HepG2 (cell line): Measurements from ENCODE around the gene SLC28A1. TPM values are rescaled to one million over a fixed set of nuclear protein-coding genes. Genes with fewer than 3 reads are reported as not detected.
A peak's percentile ranks its signal among the peaks of the same experiment; 100 is the strongest.

Experiments
- ATAC-seq: fragments of 200-7000 bp; cut with Tn5 transposase; 3 replicates; pipeline ENCODE4 v1.9.1; 2020; ENCODE audit warnings: mild to moderate bottlenecking, moderate library complexity
- BruUV-seq: library from RNA; stranded (reverse); fragments of 400-500 nt; replicated peaks from 2 replicates; lab custom pipeline; 2021; lab: Mats Ljungman, UMichigan
- CTCF ChIA-PET: fragments of 300-600 bp; formaldehyde crosslinking; extraction: SDS; loops from one replicate; lab custom pipeline; 2021; ENCODE audit warnings: low total read pairs, inconsistent platforms, low intra/inter-chr PET ratio; lab: Yijun Ruan, JAX
- POLR2A ChIA-PET: fragments of 350-600 bp; sonication (Branson Sonifier 250); formaldehyde crosslinking; loops from one replicate; lab custom pipeline; 2020; ENCODE audit warnings: antibody characterized with exemption, inconsistent platforms; lab: Yijun Ruan, JAX
- DNase-seq: peaks from one replicate; pipeline ENCODE4 v3.0.0-alpha.2; 2015; ENCODE audit warnings: low spot score
- FAIRE-seq: peaks from 3 replicates; lab custom pipeline; 2011; peaks lifted over from hg19 to GRCh38; lab: Jason Lieb, UNC
- H2AFZ ChIP-seq: one replicate; pipeline ENCODE4 v1.6.1; 2011; ENCODE audit warnings: low read length, inconsistent platforms
- H3K27ac ChIP-seq: fragments of 300-600 bp; 3 replicates; pipeline ENCODE4 v1.8.0; 2011; ENCODE audit warnings: mixed run types, mild to moderate bottlenecking, mixed read lengths, low read length, inconsistent platforms; ENCODE audit not compliant: insufficient read depth; ENCODE audit errors: extremely low read length
- H3K27me3 ChIP-seq, 2 experiments: fragments of 200-600 bp in 1 of 2; 2 replicates in 1 of 2; 3 replicates in 1 of 2; pipeline versions ENCODE4 v1.6.0 to v1.8.0; 2011; ENCODE audit warnings: low read length in 2 of 2, mild to moderate bottlenecking in 2 of 2, moderate library complexity in 2 of 2, inconsistent platforms in 1 of 2; ENCODE audit not compliant: insufficient read depth in 2 of 2, control insufficient read depth in 1 of 2
- H3K36me3 ChIP-seq, 2 experiments: fragments of 200-600 bp in 1 of 2; replicated peaks in 1 of 2; 2 replicates in 1 of 2; 3 replicates in 1 of 2; pipeline versions ENCODE4 v1.5.1 to v1.8.0; 2011; ENCODE audit warnings: low read length in 2 of 2, inconsistent platforms in 1 of 2; ENCODE audit not compliant: insufficient read depth in 2 of 2, control insufficient read depth in 1 of 2
- H3K4me1 ChIP-seq: 2 replicates; pipeline ENCODE4 v1.5.1; 2012; ENCODE audit warnings: low read length, inconsistent platforms; ENCODE audit not compliant: insufficient read depth
- H3K4me2 ChIP-seq: 2 replicates; pipeline ENCODE4 v1.6.0; 2011; ENCODE audit warnings: low read depth, low read length, inconsistent platforms
- H3K4me3 ChIP-seq, 3 experiments: fragments of 200-600 bp in 1 of 3; sonication (generic), shearing (Covaris generic) in 1 of 3; replicated peaks in 1 of 3; 2 replicates each; pipeline ENCODE4 v1.5.1; 2011 to 2016; ENCODE audit warnings: low read length in 3 of 3, inconsistent platforms in 2 of 3, low read depth in 2 of 3, mild to moderate bottlenecking in 2 of 3, control low read depth in 1 of 3, mixed read lengths in 1 of 3; ENCODE audit not compliant: insufficient read depth in 1 of 3
- H3K79me2 ChIP-seq: one replicate; pipeline ENCODE4 v1.6.1; 2011; ENCODE audit warnings: low read length, inconsistent platforms; ENCODE audit not compliant: insufficient read depth
- H3K9ac ChIP-seq: 2 replicates; pipeline ENCODE4 v1.6.0; 2011; ENCODE audit warnings: mild to moderate bottlenecking, low read depth, low read length, inconsistent platforms; ENCODE audit not compliant: insufficient read depth
- H3K9me3 ChIP-seq: 2 replicates; pipeline ENCODE4 v1.5.1; 2012; ENCODE audit warnings: mild to moderate bottlenecking, low read length
- H4K20me1 ChIP-seq: 2 replicates; pipeline ENCODE4 v1.6.0; 2011; ENCODE audit warnings: inconsistent platforms, mild to moderate bottlenecking, low read length, moderate library complexity; ENCODE audit not compliant: insufficient read depth
- DBP ChIP-seq: sonication (generic); formaldehyde crosslinking; IDR thresholded peaks from 2 replicates; pipeline ENCODE4 v1.4.0; 2020; ENCODE audit warnings: missing genetic modification reagents; ENCODE audit errors: not compliant biosample characterization
- GMEB2 ChIP-seq: IDR thresholded peaks from 2 replicates; pipeline ENCODE4 v1.6.1; 2016; ENCODE audit warnings: missing biosample characterization, missing genetic modification reagents, low read depth
- HDAC1 ChIP-seq: sonication (generic); formaldehyde crosslinking; IDR thresholded peaks from 2 replicates; pipeline ENCODE4 v1.5.1; 2020; ENCODE audit warnings: mild to moderate bottlenecking, missing genetic modification reagents
- ISX ChIP-seq: sonication (generic); formaldehyde crosslinking; conservative IDR thresholded peaks from 2 replicates; pipeline ENCODE4 v1.5.0; 2020; ENCODE audit warnings: missing genetic modification reagents
- KDM1A ChIP-seq: IDR thresholded peaks from 2 replicates; pipeline ENCODE4 v1.6.1; 2016; ENCODE audit warnings: missing compliant biosample characterization
- NFE2L1 ChIP-seq: sonication (generic); formaldehyde crosslinking; IDR thresholded peaks from 2 replicates; pipeline ENCODE4 v1.4.0; 2020; ENCODE audit warnings: missing genetic modification reagents, mild to moderate bottlenecking, borderline replicate concordance
- NFE2L2 ChIP-seq: fragments of 150-350 bp; IDR thresholded peaks from 2 replicates; pipeline ENCODE4 v1.6.1; 2014; ENCODE audit warnings: low read length
- RCOR2 ChIP-seq: IDR thresholded peaks from 2 replicates; pipeline ENCODE4 v1.6.1; 2016; ENCODE audit warnings: missing biosample characterization, missing genetic modification reagents
- SP2 ChIP-seq: sonication (generic); formaldehyde crosslinking; IDR thresholded peaks from 2 replicates; pipeline ENCODE4 v1.5.1; 2020; ENCODE audit warnings: mild to moderate bottlenecking, missing genetic modification reagents
- ZKSCAN1 ChIP-seq: fragments of 150-350 bp; IDR thresholded peaks from 2 replicates; pipeline ENCODE4 v1.6.1; 2014; ENCODE audit warnings: low read length
- ZKSCAN8 ChIP-seq: IDR thresholded peaks from 2 replicates; pipeline ENCODE4 v1.6.1; 2016; ENCODE audit warnings: borderline replicate concordance, missing genetic modification reagents, missing compliant biosample characterization
- ZNF383 ChIP-seq: sonication (generic); formaldehyde crosslinking; IDR thresholded peaks from 2 replicates; pipeline ENCODE4 v1.4.0; 2020; ENCODE audit warnings: missing genetic modification reagents, mild to moderate bottlenecking, borderline replicate concordance
- ZNF543 ChIP-seq: sonication (generic); formaldehyde crosslinking; IDR thresholded peaks from 2 replicates; pipeline ENCODE4 v1.4.0; 2020; ENCODE audit warnings: mild to moderate bottlenecking, missing genetic modification reagents
- ZNF619 ChIP-seq: sonication (generic); formaldehyde crosslinking; IDR thresholded peaks from 2 replicates; pipeline ENCODE4 v1.4.0; 2020; ENCODE audit warnings: mild to moderate bottlenecking, missing genetic modification reagents
- ZNF629 ChIP-seq: sonication (generic); formaldehyde crosslinking; conservative IDR thresholded peaks from 2 replicates; pipeline ENCODE4 v1.5.0; 2020; ENCODE audit warnings: missing genetic modification reagents
- ZNF720 ChIP-seq: sonication (generic); formaldehyde crosslinking; IDR thresholded peaks from 2 replicates; pipeline ENCODE4 v1.4.0; 2020; ENCODE audit warnings: missing genetic modification reagents
- WGBS: methylation state at CpG from one replicate; pipeline ENCODE4 v1.1.6; 2017; ENCODE audit warnings: low lambda C conversion rate; 5-methylcytosine and 5-hydroxymethylcytosine counted together
- in situ Hi-C: cut with HindIII; loops from 2 replicates; pipeline ENCODE4 v1.10.0; 2017; ENCODE audit warnings: low pct_unique_long_range_greater_than_20kb; ENCODE audit not compliant: extremely low pct_ligation_motif_present
- intact Hi-C: fragments of 100-400 bp; cut with micrococcal nuclease; formaldehyde crosslinking; loops from one replicate; pipeline ENCODE4 v1.10.0; 2022; ENCODE audit not compliant: unreplicated experiment
- polyA plus RNA-seq, 8 experiments: library from polyadenylated mRNA; depleted of rRNA in 3 of 8; stranded (reverse) in 7 of 8; unstranded in 1 of 8; fragments of >200 nt; fragmentation: Illumina TruSeq in 4 of 8; extraction: Trizol in 4 of 8; gene quantifications; 2 replicates each; pipeline versions ENCODE4 v1.2.1 to v1.2.3, GENCODE V29; 2011 to 2016; ENCODE audit warnings: low read depth in 4 of 8, missing spikeins in 1 of 8, mixed read lengths in 1 of 8; ENCODE audit not compliant: insufficient read depth in 1 of 8
- total RNA-seq, 5 experiments: library from RNA; depleted of rRNA; stranded (reverse); fragments of >200 nt; fragmentation: Illumina TruSeq; extraction: Trizol; gene quantifications; 2 replicates each; pipeline ENCODE4 v1.2.3, GENCODE V29; 2016; ENCODE audit warnings: low read depth in 1 of 5

Gene SLC28A1
- total and polyA plus RNA-seq, 2 of the 13 experiments (the other 11 are each of a cell fraction or from before 2014, with no cell fraction given), result 0.31 to 5.8 TPM

DNA sequence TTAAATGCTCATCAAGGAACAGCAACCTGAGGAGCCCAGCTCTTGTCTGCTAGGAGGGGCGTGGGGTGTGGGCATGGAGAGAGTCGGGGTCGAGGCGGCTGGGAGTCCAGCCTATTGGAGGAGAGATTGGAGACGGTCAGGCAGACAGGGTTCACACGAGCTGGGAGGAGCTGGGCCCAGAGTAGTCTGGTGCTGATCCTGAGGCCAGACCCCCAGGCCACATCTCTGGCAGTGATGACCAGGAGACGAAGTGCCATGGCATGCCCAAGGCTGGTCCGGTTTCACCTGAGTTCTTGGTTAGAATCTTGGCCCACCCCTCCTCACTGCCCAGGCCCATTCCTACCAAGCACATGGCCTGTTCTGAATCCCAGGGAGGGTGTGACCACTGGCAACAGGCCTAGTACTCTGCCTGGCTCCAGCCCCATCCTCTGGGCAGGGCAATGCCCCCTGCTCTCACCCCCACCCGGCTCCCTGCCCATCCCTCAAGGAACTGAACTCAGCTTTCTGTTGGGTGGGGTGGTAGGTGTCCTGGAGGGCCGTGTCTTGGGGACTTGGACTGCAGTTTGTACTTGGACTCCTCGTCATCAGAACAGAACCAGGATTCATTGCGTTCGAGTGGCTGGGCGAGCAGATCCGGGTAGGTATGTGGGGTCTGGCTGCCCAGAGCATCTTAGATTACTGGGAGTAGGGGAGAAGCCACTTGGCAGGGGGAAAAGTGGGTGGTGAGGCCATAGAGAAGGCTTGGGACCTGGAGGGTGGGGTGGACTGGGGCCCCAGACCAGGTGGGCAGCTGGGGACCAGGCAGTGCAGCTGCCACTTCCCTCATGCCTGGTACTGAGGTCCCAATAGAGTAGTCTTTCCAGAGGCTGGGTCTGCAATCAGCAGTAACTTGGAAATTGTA lies 20.8 kb downstream of the SLC28A1 start:
- Histone ChIP-seq H3K4me3 (no peak overlapping the region), H3K4me1 (peaks cover 37% of the 10 kb centered on the region), H3K9me3 (no peaks in the 10 kb centered on the region), H4K20me1 (no peaks in the 10 kb centered on the region), H3K36me3 (no peaks in the 10 kb centered on the region), H3K27me3 (no peaks in the 10 kb centered on the region), H3K9ac (no peak overlapping the region), H3K4me2 (no peak overlapping the region), H2AFZ (no peak overlapping the region), H3K27ac (no peak overlapping the region), H3K79me2 (no peaks in the 10 kb centered on the region)
- no peak for DNase-seq
- no peak for FAIRE-seq
- intact Hi-C loops, result no loop called here
- ATAC-seq, result no peak
- 84% methylated on average over 14 of the region's 15 CpGs for WGBS
- TF ChIP-seq NFE2L1 (CRISPR knock-in tag), result no peak
- TF ChIP-seq ZNF543 (CRISPR knock-in tag), result no peak
- no peak for TF ChIP-seq DBP (CRISPR knock-in tag)
- in situ Hi-C loops, result no loop called here
- ChIA-PET POLR2A (no interaction called here), CTCF (no interaction called here)
- no TSS peak for BruUV-seq

- Histone ChIP-seq H4K20me1 (no peaks in the 10 kb centered on the region), H3K4me2 (no peak overlapping the region), H3K36me3 (no peaks in the 10 kb centered on the region), H3K4me3 (no peak overlapping the region), H2AFZ (no peak overlapping the region), H3K9me3 (no peaks in the 10 kb centered on the region), H3K4me1 (peaks cover 62% of the 10 kb centered on the region), H3K79me2 (no peaks in the 10 kb centered on the region), H3K27me3 (no peaks in the 10 kb centered on the region), H3K9ac (no peak overlapping the region), H3K27ac (no peak overlapping the region)
- ChIA-PET POLR2A (interaction anchor here (0.9 kb wide), 1 partner anchor 23 kb away, joined by 7 read pairs; the partner anchor contains the start of gene SLC28A1), CTCF (no interaction called here)
- BruUV-seq, result no TSS peak
- FAIRE-seq, result no peak
- no peak for ATAC-seq
- in situ Hi-C loops, result no loop called here
- intact Hi-C loops, result no loop called here
- WGBS, result 62% methylated on average over 3 of the region's 4 CpGs
- DNase-seq, result no peak
- peak; percentile 85 for TF ChIP-seq KDM1A
- no peak for TF ChIP-seq GMEB2 (CRISPR knock-in tag)
- no peak for TF ChIP-seq ZNF720 (CRISPR knock-in tag)
- no peak for TF ChIP-seq ZNF619
- 0 out of 2 replicates have a peak, but pooled peaks have one; percentile 22 for TF ChIP-seq HDAC1 (CRISPR knock-in tag)
- no peak for TF ChIP-seq ZKSCAN1
- TF ChIP-seq RCOR2, result 0 out of 2 replicates have a peak, but pooled peaks have one; percentile 73
- no peak for TF ChIP-seq ZKSCAN8 (CRISPR knock-in tag)
- TF ChIP-seq ZNF383 (CRISPR knock-in tag), result no peak
- TF ChIP-seq NFE2L2, result no peak
- peak; percentile 99 for TF ChIP-seq ZNF629 (CRISPR knock-in tag)
- no peak for TF ChIP-seq ISX (CRISPR knock-in tag)
- TF ChIP-seq SP2, result no peak
Observed at GRCh38 chr15:84907731-84908130, 23.3 kb downstream of the SLC28A1 start.
